ENCODE data around the gene GLYR1.
"Not testable (repeated sequence)": the region's sequence is repeated elsewhere in the genome, so short reads cannot be mapped to it uniquely, and the experiment has no call there.

GLYR1 gene

DNA sequence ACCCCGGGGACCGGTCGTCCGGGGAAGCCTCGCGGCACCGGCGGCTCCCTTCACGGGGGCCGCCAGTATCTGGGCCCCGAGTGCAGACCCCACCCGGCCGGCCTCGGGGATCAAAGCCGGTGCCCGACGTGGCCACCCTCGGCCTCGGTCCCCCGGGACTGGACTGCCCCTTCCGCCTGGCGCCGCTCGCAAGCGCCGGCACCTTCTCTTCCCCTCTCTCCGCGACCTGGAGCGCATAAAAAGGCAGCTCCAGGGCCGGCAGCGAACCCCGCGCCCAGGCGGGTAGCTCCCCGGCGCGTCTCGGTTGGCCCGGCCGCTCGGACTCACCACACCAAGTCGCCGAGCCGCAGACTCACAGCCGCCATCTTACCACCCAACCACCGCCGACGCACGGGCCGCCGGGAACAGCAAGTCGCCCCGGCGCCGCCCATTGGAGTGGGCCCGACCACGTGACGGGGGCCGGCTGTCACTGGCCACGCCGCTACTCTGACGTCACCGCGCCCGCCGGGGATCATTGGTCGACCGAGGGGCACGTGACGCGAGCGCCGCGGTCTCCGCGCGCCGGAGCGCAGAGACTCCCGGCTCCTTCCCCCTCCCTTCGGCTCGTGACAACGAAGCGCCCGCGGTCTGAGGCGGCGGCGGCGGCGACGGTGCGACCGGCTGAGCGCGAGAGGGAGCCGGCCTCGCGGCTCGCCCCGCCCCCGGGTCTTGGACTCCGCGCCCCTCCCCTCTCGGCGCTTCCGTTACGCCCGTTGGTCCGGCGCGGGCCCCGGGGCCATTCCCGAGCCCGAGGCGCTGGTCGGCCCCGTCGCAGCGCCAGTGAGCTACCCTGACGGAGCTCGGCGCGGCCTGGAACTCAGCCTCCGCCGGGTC lies at the start of gene GLYR1, which contains the start of gene UBN1:
Gene GLYR1, minus strand, starts transcription at position 388 of the 873 bp plus-strand sequence. Its CDS starts 23 bp downstream, at position 365.
Gene UBN1, plus strand, starts transcription at position 581 of the 873 bp plus-strand sequence. CDS start 5,437 bp downstream, outside the sequence.
- peak; percentile 96 for DNase-seq

DNA sequence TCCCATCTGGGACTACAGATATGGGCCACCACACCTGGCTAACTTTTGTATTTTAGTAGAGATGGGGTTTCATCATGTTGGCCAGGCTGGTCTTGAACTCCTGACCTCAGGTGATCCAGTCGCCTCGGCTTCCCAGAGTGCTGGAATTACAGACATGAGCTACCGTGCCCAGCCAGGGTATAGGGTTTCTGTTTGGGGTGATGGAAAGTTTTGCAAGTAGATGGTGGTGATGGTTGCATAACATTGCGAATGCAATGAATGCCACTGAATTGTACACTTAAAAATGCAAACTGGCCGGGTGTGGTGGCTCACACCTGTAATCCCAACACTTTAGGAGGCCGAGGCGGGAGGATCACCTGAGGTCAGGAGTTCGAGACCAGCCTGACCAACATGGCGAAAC lies 49.7 kb upstream of the GLYR1 start:
- not testable (repeated sequence) for DNase-seq

GRCh38 chr16:4895366-4895765 lies 48.3 kb upstream of the GLYR1 start:
- no peak for DNase-seq

- DNase-seq = no peak
Measured at GRCh38 chr16:4894276-4895150, 47.4 kb upstream of the GLYR1 start.

GRCh38 chr16:4893103-4893862 lies 46.2 kb upstream of the GLYR1 start:
- no peak for DNase-seq

- no peak for DNase-seq
Measured at GRCh38 chr16:4892361-4893102, 45.4 kb upstream of the GLYR1 start.

DNA sequence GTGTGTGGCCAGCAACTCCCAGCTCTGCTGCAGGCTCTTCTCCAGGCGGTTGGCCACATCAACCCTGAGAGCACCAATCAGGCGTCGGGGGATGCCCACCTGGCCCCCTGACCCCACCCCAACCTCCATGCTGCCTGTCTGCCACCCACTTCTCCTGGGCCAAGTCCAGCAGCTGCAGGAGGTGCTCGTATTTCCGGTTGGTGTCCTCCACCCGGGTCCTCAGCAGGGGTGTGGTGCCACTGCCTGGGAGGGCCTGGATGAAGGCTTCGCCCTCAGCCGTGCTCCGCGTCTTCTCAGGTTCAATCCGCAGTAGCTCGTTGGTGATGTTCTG lies 44.8 kb upstream of the GLYR1 start:
- DNase-seq = no peak

DNA sequence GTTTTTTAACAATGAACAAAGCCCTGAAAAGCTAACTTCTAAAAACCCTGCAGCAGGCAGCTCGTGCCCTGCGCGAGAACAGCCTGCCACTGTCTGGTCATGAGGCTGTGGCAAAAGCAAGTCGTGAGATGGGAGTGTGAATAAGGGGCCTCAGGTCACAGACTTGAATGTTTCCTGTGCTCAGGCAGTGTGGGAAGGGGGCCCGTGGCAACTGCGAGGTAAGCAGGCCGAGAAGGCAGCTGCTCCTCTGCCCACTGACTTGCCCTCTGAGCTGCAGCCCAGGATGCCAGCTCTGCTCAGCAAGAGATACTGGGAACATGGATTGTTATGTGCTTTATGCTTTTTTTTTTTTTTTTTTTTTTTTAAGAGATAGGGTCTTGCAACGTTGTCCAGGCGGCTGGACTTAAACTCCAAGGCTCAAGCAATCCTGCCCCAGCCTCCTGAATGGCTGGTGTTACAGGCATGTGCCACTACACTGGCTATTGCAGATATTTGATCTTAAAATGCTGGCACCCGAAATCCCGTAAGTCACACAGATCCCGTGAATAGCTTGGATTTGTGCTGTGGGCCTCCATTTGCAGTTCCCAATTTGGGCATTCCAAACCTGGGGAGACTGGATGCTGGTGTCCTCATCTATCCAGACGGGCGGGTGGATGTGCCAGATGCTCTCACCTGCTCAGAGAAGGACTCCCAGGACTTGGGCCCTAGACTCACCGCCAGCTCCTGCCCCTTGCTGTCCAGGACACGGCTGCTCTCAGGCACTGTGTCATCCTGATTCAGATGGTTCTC lies 44.2 kb upstream of the GLYR1 start:
- DNase-seq = no peak

DNA sequence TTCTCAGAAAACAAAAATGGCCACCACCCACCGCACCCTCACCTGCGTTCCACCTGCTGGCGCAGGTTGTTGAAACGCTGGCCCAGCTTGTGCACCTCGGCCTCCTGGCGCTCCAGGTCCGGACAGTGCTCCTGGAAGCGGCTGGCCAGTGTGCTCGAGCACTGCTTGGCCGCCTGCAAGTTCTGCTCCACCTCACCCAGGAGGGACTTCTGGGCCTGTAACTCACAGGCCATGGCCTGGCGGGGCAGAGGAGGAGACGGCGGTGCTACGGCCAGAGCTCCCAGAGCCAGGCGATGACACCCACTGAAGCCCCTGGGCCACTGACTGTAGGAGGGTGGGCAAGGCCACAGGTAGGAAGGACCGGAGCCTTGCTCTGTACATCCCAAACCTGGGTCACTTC lies 43.6 kb upstream of the GLYR1 start:
- no peak for DNase-seq

DNA sequence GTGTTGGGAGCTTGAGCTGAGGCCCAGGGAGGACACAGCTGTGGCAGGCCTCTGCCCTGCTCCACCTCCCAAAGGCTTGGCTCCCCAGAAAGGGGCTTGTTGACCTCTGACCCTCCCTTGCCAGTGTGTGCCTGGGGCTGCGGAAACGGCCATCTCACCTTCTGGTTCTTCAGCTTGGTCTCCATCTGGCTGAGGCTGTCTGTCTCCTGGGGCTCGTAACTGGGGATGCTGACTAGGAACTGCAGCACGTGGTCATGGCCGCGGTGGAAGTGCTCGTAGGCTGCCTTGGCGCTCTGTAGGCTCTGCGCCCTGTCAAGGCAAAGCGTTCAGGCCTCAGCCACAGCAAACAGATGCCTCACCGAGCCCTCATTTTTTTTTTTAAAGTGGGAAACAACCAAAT lies 42.9 kb upstream of the GLYR1 start:
- DNase-seq = no peak

DNA sequence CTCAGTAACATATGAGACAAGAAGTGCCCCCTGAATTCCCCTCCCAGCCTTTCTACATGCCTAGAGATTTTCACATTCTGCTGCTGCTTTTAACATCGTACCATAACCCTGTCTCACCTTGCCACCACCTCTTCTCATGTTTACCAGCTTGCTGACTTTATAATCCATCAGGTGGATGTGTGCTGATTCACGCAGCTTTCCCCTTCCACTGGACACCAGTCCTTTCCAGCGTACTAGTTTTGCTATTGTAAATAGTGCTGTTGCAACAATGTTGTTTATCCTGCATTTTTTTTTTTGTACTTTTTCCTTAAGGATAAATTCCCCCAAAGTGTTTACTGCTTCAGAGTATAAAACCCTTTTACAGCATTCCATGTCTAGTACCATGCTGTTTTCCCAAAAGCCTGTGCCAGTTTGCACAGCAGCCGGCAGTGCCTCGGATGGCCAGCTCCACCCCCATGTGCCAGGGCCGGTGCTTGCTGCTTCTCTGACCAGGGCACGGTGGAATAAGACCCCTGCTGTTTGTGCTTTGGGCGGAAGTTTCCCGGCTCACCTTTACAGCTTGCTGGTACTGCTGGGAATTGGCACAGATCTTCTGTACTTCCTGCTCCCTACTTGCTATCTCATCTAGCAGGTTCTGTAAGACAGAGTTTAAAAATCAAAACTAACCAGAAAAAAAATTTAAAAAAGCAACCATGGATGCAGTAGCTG lies 41.5 kb upstream of the GLYR1 start:
- DNase-seq = no peak

GRCh38 chr16:4886151-4886550 lies 39.1 kb upstream of the GLYR1 start:
- DNase-seq = no peak

DNA sequence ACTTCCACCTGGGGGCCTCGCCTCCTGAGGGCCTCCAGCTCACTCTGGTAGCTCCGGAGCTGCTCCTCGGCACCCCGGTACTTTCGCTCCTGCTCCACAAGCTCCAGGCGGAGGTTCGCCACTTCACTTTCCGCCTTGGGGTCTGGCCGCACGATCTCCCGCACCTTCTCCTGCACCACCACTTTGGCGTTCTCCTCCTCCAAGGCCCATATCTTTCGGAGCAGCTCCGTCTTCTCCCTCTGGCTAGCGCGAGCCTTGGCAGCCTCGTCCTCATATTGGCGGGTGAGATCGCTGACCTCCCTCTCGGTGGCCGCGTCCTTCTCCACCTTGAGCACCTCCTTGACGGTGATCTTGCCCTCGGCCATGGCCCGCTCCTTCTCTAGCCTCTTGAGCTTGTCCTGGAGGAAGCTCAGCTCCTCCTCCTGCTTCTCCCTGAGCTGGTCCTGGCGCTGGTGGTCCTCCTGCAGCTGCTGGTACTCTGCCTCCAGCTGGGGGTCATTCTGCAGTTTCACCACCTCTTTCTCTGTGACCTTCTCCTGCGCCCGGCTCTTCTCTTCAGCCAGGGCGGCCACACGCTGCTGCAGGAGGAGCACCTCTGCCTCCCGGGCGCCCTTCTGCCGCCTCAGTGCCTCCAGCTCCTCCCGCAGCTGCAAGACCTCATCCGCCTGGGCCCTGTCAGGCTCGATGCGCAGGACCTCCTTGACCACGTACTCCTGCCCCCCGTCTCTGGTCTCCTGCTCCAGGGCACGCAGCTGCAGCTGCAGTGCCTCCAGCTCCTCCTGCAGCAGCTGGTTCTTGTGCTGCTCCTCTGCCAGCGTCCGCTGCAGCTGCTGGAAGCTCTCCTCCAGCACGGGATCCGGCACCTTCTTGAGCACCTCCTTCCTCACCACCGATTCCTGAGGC lies 38.1 kb upstream of the GLYR1 start:
- DNase-seq = no peak

- no peak for DNase-seq
Measured at GRCh38 chr16:4884209-4884608, 37.1 kb upstream of the GLYR1 start.

- no peak for DNase-seq
Measured at GRCh38 chr16:4883501-4883900, 36.4 kb upstream of the GLYR1 start.

- no peak for DNase-seq
Measured at GRCh38 chr16:4882633-4883285, 35.7 kb upstream of the GLYR1 start.

- DNase-seq = no peak
Measured at GRCh38 chr16:4882000-4882632, 35.0 kb upstream of the GLYR1 start.

DNA sequence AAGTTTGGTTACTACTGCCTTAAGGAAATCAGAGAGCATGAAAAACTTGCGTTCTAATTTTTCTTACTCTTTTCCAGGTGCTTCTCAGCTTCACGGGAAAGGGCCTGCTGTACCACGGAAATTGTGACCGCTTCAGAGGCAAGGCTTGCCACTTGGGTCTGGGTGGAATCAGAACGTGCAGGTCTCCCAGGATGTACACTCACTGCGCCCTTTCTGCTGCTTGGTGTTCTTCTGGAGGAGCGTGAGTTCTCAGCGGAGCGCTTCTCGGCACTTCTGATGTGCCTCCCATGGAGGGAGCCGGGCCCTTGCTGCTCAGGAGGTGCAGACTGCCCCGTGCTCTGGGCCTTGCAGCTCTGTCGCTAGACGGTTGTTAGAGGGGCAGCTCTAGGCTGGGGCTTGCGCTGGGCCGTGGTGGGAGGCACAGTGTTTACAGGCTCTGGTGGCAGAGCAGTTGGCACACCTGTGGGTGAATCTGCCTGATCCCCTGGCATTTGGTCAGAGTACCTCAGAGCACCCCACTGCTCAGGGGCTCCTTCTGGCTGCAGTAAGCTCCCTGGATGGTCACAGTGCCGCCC lies 33.0 kb upstream of the GLYR1 start:
- DNase-seq = no peak

Measured in midbrain (tissue), 1 donor.